GM19438 (cell line): ENCODE data around the gene BCAP31.

Experiments
- ATAC-seq: cut with Tn5 transposase; IDR thresholded peaks from one replicate; pipeline ENCODE4 v1.9.1; 2021; ENCODE audit warnings: low read depth; ENCODE audit not compliant: unreplicated experiment

BCAP31 gene

GRCh38 chrX:153724252-153725038 is at the start of gene BCAP31, which contains the start of gene ABCD1:
Gene BCAP31 (minus strand): TSS chrX:153724387. CDS start chrX:153723244, 1,143 bp downstream.
Gene ABCD1 (plus strand): TSS chrX:153724856. CDS start chrX:153725267, 411 bp downstream.
- peak; percentile 45 for ATAC-seq

- ATAC-seq = no peak
These were observed 49.0 kb upstream of the BCAP31 start for GRCh38 chrX:153773218-153773611.

GRCh38 chrX:153772316-153773217 is 48.4 kb upstream of the BCAP31 start:
- no peak for ATAC-seq

GRCh38 chrX:153771415-153772315 is 47.5 kb upstream of the BCAP31 start:
- no peak for ATAC-seq

GRCh38 chrX:153770601-153771414 is 46.6 kb upstream of the BCAP31 start:
- ATAC-seq = no peak

- ATAC-seq = no peak
These were observed 45.8 kb upstream of the BCAP31 start for GRCh38 chrX:153769865-153770600.

- ATAC-seq = no peak
These were observed 45.1 kb upstream of the BCAP31 start for GRCh38 chrX:153769158-153769864.

- ATAC-seq = no peak
These were observed 44.3 kb upstream of the BCAP31 start for GRCh38 chrX:153768311-153769157.

- ATAC-seq = no peak
These were observed 43.5 kb upstream of the BCAP31 start for GRCh38 chrX:153767674-153768055.

- no peak for ATAC-seq
These were observed 42.9 kb upstream of the BCAP31 start for GRCh38 chrX:153766871-153767673.

- ATAC-seq = no peak
These were observed 42.1 kb upstream of the BCAP31 start for GRCh38 chrX:153766098-153766817.

- ATAC-seq = no peak
These were observed 41.2 kb upstream of the BCAP31 start for GRCh38 chrX:153765138-153766079.

- ATAC-seq = no peak
These were observed 40.6 kb upstream of the BCAP31 start for GRCh38 chrX:153764786-153765137.

GRCh38 chrX:153763989-153764755 is 40.0 kb upstream of the BCAP31 start, which contains the start of gene PLXNB3:
Gene PLXNB3 (plus strand): TSS chrX:153764249. CDS start chrX:153765536, 1,287 bp downstream.
- ATAC-seq = no peak
